PFSK-1 (cell line): ENCODE data around the gene MAOB.

ENCODE experiments used
- FOXP2 ChIP-seq: optimal IDR thresholded peaks from 2 replicates; pipeline ENCODE3; 2011; ENCODE audit warnings: borderline replicate concordance, control low read depth, inconsistent platforms; ENCODE audit not compliant: insufficient read depth; ENCODE audit errors: extremely low read length, extremely low read depth
- POLR2AphosphoS5 ChIP-seq: IDR thresholded peaks from 2 replicates; pipeline ENCODE4 v1.6.1; 2012; ENCODE audit warnings: low read depth, mild to moderate bottlenecking, control low read depth, low read length, moderate library complexity
- SIN3A ChIP-seq: IDR thresholded peaks from 2 replicates; pipeline ENCODE4 v1.6.1; 2012; ENCODE audit warnings: mild to moderate bottlenecking, low read length, moderate library complexity, borderline replicate concordance; ENCODE audit not compliant: insufficient read depth
- TAF1 ChIP-seq: IDR thresholded peaks from 2 replicates; pipeline ENCODE4 v1.6.1; 2012; ENCODE audit warnings: low read length, control low read depth, borderline replicate concordance; ENCODE audit not compliant: insufficient read depth
- TF ChIP-seq, protein P1 (sequence below), 2 experiments: IDR thresholded peaks; 2 replicates each; pipeline versions ENCODE4 v1.6.1 to v1.8.0; 2011 to 2012; ENCODE audit warnings: low read depth in 2 of 2, low read length in 2 of 2, control low read depth in 1 of 2, inconsistent platforms in 1 of 2, mild to moderate bottlenecking in 1 of 2, moderate library complexity in 1 of 2; ENCODE audit not compliant: insufficient read depth in 1 of 2

The MAOB gene

DNA sequence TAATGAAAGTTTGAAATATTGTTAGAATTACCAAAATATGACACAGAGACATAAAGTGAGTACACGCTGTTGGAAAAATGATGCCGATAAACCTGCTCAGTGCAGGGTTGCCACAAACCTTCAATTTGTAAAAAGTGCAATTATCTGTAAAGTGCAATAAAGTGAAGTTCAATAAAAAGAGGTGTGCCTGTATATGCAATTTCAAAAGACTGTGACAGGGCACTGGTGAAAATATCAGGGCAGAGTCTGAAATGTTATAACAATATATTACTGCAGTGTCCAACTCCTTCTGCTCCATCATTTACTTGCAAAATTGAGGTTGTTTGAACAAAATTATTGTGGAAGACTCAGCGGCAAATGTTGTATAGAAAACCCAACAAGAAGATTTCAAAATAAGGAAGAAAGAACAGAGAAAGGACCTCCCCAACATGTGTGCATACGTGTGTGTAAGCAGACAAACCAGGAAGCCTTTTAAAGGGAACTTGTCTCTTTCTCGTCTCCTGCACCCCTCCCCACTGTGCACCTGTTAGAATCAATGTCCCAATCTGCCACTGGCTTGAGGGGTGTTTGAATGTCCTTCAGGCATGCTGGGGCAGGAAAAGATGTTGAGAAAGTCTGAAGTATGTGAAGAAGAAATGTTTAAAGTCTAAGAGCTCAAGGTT, 96.2 kb downstream of the MAOB start:
- TF ChIP-seq SIN3A (no peak), FOXP2 (no peak), TAF1 (no peak), POLR2AphosphoS5 (no peak)
- TF ChIP-seq, protein P1, sequence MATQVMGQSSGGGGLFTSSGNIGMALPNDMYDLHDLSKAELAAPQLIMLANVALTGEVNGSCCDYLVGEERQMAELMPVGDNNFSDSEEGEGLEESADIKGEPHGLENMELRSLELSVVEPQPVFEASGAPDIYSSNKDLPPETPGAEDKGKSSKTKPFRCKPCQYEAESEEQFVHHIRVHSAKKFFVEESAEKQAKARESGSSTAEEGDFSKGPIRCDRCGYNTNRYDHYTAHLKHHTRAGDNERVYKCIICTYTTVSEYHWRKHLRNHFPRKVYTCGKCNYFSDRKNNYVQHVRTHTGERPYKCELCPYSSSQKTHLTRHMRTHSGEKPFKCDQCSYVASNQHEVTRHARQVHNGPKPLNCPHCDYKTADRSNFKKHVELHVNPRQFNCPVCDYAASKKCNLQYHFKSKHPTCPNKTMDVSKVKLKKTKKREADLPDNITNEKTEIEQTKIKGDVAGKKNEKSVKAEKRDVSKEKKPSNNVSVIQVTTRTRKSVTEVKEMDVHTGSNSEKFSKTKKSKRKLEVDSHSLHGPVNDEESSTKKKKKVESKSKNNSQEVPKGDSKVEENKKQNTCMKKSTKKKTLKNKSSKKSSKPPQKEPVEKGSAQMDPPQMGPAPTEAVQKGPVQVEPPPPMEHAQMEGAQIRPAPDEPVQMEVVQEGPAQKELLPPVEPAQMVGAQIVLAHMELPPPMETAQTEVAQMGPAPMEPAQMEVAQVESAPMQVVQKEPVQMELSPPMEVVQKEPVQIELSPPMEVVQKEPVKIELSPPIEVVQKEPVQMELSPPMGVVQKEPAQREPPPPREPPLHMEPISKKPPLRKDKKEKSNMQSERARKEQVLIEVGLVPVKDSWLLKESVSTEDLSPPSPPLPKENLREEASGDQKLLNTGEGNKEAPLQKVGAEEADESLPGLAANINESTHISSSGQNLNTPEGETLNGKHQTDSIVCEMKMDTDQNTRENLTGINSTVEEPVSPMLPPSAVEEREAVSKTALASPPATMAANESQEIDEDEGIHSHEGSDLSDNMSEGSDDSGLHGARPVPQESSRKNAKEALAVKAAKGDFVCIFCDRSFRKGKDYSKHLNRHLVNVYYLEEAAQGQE (IDR thresholded peaks at IDR 0.05; ENCODE audit: insufficient read depth in 1 of 2, low read depth in 2 of 2, low read length in 2 of 2) = no peak

DNA sequence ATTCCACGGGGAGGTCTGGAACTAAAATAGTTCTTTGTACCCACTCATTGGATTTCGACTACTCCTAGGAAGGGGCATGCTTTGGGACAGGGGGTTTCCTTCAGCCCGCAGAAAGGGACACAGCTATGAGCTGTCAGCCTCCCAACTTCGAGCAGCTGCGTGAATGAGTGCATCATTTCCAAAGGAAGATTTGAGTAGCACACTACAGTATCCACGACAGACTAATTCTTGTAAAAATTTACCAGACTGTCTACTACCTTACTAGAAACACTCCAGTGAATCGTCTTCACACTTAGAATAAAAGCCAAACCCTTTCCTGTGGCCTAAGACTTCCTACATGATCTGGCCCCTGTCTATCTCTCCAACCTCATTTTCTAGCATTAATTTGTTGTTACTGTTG, 124.2 kb downstream of the MAOB start:
- TF ChIP-seq POLR2AphosphoS5 (no peak), FOXP2 (no peak), TAF1 (no peak), SIN3A (no peak)
- TF ChIP-seq, protein P1 (IDR thresholded peaks at IDR 0.05; ENCODE audit: insufficient read depth in 1 of 2, low read depth in 2 of 2, low read length in 2 of 2) = no peak

DNA sequence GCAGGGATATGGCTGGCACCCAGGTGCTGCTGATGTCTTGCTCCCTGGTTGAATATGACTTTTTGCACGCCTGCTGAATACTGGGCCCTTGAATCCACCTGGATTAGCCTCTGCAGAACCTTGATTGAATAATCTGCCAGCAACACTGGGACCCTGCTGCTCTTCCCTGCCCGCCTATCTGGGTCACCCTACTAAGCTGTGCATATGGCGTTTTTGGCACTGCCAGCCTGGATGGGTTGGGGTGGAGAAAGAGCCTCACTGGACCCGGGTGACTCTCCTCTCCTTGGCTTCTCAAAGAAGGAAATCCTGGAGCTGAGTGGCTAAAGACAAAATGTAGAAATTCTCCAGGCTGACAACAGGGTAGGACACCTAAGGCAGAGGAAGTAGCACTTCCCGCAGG, 126.2 kb downstream of the MAOB start:
- no peak for TF ChIP-seq POLR2AphosphoS5
- TF ChIP-seq, protein P1 (IDR thresholded peaks at IDR 0.05; ENCODE audit: insufficient read depth in 1 of 2, low read depth in 2 of 2, low read length in 2 of 2) = no peak
- no peak for TF ChIP-seq SIN3A
- no peak for TF ChIP-seq FOXP2
- TF ChIP-seq TAF1 = no peak

DNA sequence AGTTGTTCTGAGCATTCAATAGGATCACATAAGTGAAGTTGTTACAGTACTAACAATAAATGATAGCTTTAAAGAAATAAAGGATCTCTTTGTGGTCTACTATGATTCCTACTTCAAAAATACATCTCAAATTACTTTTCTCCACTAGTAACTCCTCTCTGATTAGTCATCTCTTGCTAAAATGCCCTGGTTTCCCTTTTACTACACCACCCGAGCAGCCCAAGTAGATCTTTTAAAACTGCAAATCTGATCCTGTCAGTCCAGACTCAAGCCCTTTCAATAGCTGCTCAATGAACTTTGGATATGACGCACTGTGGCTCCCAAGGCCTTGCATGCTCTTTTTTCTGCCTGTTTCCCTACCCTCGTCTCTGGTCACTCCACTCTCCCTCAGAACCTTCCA, 128.6 kb downstream of the MAOB start:
- no peak for TF ChIP-seq TAF1
- no peak for TF ChIP-seq POLR2AphosphoS5
- no peak for TF ChIP-seq SIN3A
- TF ChIP-seq FOXP2 = no peak

DNA sequence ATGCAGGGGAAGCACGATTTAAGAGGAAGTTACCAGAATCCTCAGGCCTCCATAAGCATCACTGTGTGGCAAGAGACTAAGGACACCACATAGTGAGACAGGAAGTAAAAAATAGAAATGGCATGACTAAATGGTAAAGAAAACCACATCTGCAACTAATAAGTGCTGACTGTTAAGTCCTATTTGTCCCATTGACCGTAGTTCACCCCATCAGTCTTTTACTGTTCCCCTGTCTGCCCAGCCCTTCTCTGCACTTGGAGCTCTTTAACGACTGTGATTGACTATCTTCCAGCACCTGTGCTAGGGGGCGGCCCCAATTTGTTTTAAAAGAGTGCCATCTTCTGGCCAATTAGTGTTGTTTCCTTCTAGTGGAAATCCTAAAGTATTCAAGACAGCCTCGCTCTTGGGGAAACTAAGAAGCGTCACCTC, 132.0 kb downstream of the MAOB start:
- no peak for TF ChIP-seq FOXP2
- no peak for TF ChIP-seq SIN3A
- TF ChIP-seq, protein P1 (IDR thresholded peaks at IDR 0.05; ENCODE audit: insufficient read depth in 1 of 2, low read depth in 2 of 2, low read length in 2 of 2) = no peak
- TF ChIP-seq TAF1 = no peak
- no peak for TF ChIP-seq POLR2AphosphoS5
